NCI-H1694 treated with DMSO at 0.1 percent for 48 hours (cell line): ENCODE measurements around the gene ACSS2.

ENCODE experiments used
- DNase-seq: peaks from one replicate; lab custom pipeline; 2025; lab: John Stamatoyannopoulos, UW

ACSS2 gene

GRCh38 chr20:34876406-34877282, at the start of gene ACSS2:
Gene ACSS2 (plus strand): TSS chr20:34876612. CDS start chr20:34876646, 34 bp downstream.
- DNase-seq = no peak

GRCh38 chr20:34829191-34829590, 47.2 kb upstream of the ACSS2 start:
- no peak for DNase-seq

DNA sequence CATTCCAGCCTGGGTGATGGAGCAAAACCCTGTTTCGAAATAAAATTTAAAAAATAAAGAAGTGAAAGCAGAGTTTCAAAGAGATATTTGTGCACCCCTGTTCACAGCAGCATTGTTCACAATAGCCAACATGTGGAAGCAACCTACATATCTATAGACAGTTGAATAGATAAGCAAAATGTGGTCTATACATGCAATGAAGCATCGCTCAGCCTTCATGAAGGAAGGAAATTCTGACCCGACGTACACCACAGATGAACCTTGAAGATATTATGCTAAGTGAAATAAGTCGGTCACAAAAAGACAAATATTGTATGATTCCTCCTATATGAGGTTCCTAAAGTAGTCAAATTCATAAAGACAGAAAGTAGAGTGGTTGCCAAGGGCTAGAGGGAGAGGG, 44.5 kb upstream of the ACSS2 start:
- DNase-seq = no peak

DNA sequence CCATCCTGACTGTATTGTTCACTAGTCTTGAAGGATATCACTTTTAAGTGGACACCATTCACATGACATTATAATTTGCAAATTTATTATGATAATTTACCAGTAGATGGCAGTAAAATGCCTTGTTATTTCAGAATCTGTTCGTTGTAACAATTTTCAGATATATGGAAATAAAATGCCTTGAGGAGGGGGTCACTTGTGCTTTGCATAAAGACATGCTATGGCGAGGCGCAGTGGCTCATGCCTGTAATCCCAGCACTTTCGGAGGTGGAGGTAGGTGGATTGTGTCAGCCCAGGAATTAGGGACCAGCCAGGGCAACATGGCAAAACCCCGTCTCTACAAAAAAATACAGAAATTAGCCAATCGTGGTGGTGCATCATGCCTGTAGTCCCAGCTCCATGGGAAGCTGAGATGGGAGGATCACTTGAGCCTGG, 41.9 kb upstream of the ACSS2 start:
- peak; percentile 52 for DNase-seq

DNA sequence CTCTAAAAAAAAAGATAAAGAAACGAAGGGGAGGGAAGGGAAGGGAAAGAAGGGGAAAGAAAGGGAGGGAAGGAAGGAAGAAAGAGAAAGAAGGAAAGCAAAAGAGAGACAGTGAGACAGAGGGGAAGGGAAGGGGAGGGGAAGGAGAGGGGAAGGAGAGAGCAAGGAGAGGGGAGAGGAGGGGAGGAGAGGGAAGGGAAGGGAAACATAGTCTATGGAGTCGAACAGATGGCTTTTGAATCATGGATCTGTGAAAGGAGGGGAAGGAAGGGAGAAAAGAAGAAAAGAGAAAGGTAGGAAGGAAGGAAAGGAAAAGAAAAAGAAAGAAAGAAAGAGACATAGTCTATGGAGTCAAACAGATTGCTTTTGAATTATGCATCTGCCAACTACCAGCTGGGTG, 34.3 kb upstream of the ACSS2 start:
- no peak for DNase-seq

GRCh38 chr20:34843421-34843820, 33.0 kb upstream of the ACSS2 start:
- no peak for DNase-seq

DNA sequence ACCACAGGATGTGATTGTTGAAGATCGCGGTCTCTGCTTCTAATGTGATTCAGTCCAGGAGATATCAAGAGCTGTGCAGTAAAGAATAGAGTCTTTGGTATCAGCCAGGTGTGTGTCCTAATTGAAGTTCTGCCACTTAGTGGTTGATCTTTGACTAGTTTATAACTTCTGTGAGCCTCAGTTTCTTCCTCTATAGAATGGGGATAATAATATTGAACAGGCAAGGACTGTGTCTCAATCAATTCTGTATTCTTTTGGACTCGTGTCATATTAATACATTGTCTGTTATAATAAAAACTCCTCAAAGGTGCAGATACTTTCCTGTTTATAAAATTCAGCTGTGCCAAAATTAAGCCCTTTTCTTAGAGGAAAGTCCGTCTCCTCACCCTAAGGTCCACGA, 27.8 kb upstream of the ACSS2 start:
- DNase-seq = no peak

GRCh38 chr20:34849778-34850177, 26.6 kb upstream of the ACSS2 start:
- DNase-seq = no peak

- DNase-seq = no peak
These were observed 25.4 kb upstream of the ACSS2 start for GRCh38 chr20:34850969-34851368.

DNA sequence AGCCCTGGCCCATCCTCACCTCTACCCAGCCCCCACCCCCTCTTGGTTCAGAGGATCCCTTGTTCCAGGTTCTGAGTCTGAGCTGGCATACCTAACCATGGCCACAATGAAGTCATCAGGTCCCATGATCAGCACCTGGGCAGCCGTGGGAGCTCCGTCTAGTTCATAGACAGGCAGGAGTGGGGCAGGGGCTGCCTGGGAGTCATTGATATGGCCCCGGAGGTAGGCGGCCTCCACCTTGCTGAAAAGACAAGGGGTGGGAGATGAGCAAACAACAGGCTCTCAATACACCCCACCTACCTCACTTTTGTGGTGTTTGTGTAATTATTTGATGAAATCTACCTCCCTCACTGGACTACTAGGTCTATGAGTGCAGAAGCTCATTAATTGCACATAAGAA, 24.1 kb upstream of the ACSS2 start:
- DNase-seq = no peak

GRCh38 chr20:34859367-34859766, 17.0 kb upstream of the ACSS2 start:
- DNase-seq = no peak

DNA sequence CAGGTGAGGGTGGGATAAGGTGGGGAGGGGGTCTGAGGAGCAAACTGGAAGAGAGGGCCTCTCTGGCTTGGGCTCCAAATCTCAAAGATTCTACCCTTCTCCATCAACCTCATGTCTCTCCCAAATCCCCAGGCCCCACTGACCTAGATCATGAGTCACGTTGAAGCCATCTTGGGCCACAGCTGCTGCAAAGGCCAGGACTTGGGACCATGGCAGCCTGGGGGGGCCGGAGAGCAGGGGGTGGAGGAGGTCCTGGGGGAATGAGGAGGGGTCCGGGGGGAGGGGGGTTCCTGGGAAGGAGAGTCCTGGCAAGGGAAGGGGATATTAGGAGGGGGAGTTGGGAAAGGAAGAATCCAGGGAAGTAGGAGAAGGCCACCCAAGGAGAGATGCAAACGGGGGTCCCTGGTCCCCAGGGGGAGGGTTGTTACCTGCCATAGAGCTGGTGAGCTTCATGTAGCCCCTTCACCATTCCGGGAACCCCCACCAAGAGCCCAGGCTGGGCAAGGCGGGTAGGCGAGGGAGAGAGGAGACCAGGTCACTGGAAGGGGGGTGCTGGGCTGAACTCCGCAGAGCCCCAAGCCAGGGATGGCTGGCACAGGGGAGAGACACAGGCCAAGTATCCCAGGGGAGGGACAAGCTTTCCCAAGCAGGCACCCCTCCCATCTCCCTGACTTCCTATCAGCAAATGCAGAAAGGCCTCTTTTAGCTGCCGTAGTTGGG, 16.4 kb upstream of the ACSS2 start:
- DNase-seq = no peak

DNA sequence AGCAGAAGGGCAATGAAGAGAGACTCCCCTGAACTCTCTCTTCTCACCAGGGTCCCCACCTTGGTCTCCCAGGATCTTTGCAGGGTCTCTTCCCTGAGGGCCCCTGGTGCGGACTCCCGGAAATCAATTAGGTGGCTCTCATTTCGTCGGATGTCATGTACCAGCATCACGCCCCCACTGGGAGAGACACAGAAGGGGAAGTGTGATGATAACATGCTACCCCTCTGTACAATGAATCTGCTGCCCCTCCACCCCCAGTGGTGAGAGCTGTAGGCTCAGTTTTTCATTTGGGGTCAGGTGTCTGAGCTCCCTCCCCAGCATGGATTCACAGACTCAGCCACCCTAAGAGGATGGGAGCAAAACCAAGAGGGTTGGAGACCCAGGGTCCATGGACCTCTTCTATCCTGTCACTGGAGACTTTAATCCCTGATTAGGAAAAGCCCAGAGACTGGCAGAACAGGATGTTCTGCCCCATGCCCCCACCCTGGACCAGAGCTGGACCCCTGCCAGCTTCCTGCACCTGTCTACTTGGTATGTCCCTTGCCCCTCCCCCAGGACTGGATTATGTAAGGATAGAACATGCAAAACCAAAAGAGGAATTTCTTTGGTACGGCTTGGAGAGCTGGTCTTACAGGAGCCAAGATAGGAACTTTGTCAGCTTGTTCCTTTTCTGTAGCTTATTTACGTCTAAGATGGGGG, 14.9 kb upstream of the ACSS2 start:
- DNase-seq = no peak

- DNase-seq = no peak
These were observed 13.7 kb upstream of the ACSS2 start for GRCh38 chr20:34862724-34863123.

DNA sequence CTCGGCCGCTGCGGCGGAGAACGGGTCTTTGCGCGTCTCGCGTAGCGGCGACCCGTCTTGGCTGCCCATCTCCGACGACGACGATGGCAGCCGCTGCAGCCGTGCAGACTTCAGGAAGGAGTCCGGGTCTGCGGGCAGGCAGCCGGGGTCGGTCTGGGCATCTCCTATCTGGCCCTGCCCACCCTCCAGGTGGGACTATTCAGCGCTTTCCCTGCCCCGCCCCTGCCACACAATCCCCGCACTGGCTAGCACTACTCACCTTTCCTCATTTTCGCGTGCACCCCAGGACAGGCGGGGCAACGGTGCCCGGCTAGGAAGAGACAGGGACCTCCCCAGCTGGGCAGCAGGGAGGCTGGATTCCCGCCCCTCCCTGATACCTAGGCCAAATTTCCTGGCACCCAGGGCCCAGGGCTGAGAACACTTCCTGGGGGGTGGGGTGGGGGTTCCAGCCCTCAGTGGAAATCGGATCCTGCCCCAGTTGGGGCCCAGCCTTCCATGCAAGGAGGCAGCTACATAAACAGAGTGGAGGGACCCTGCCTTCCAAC, 12.9 kb upstream of the ACSS2 start:
- no peak for DNase-seq

GRCh38 chr20:34864216-34864615, 12.2 kb upstream of the ACSS2 start:
- no peak for DNase-seq

- no peak for DNase-seq
These were observed 5.0 kb upstream of the ACSS2 start for GRCh38 chr20:34871320-34871926.

GRCh38 chr20:34871966-34872621, 4.3 kb upstream of the ACSS2 start:
- DNase-seq = no peak

DNA sequence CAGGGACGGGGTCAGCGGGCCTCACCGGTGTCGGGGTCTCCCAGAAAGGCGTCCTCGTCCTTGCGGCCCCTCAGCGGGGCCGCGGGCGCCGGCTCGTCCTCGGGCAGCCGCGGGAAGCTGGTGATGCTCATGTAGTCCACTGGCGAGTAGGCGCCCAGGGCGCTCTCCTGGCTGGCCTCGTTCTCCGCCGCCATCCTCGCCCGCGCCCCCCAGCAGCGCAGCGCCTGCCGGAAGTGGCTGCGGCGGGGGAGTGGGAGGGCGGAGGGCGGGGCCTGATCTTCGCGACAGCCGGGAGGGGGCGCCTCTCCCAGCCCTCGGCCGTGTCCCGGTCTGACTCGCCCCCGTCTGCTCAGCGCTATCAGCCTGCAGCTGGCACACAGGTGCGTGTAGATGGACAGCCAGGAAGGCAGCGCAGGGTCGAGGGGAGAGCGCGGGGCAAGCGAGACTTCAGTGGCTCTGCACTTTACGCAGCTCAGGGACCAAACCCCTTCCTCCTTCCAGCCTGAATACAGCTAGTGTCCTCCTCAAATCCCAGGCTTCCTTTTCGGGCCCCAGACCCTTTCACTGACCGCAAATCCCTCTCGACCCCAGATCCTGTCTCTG, 3.7 kb upstream of the ACSS2 start, which contains the start of gene GGT7:
Gene GGT7, minus strand, starts transcription at position 235 of the 603 bp plus-strand sequence. Its CDS starts 41 bp downstream, at position 194.
- DNase-seq = peak; percentile 64

DNA sequence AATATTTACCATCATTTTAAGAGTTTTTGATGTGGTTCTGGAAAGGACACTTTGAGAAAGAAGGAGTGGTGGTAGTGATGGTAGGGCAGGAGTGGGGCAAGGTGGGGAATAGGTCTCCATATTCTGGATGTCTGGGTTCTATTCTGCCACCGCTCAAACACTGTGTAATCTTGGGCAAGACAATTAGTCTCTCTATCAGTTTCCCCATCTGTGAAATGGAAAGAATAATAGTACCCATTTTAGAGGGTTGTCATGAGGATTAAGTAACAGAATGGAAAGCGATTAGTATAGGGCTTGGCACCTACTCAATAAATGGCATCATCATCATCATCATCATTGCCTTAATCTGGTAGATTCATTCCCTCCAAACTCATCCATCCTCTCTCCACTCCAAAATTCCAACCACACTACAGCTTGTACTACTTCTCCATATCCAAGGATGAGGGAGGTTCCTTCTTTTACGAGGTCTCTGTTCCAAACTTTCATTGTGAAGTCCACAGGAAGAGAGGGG, 2.8 kb upstream of the ACSS2 start:
- no peak for DNase-seq
